Measurements from ENCODE around the gene RPL35. TPM values are rescaled to one million over a fixed set of nuclear protein-coding genes. Genes with fewer than 3 reads are reported as not detected.

RPL35 gene
- total RNA-seq, 1 donor from 2014 or later: 704 TPM

GRCh38 chr9:124877021-124877782 lies 15.4 kb upstream of the RPL35 start:
- no peak for DNase-seq (ENCODE audit: low spot score)

DNA sequence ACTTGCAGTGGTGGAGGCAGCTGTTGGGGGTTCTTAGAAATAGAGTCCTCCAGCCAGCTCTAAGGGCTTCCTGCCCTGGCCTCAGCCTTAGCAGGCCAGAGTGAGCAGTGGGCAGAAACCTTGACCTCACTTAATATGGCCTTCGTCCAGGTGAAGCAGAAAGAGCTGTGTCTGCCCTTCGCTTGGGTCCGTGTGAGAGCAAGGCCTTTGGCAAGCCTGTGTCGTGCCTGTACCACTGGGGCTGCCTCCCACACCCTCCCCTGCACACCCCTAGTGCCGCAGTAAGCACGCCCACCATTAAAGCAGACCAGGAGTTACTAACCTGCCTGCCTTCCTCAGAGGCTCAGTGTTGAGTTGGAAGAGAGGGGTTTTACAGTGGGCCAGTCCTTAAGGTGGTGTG lies 13.7 kb upstream of the RPL35 start:
- no peak for DNase-seq (ENCODE audit: low spot score)

GRCh38 chr9:124873664-124874063 lies 11.9 kb upstream of the RPL35 start:
- DNase-seq (ENCODE audit: low spot score): no peak

DNA sequence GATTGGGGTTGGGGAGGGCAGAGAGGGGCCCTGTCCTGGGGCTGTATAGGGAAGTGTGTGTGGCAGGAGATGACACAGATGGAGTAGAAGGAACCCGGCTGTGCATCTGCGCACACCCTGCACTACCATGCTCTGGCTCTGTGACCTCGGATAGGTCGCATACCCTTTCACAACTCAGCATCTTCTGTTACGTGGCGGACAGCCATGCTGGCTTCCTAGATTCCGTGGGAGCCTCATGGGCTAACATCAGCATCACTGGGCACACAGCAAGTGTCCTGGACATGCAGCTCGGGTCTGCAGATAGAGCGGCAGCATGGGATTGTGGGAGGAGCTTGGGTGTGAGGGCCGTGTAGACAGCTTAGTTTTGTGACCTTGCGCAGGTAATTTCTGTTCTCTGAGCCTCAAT lies 9.4 kb upstream of the RPL35 start:
- no peak for DNase-seq (ENCODE audit: low spot score)

- no peak for DNase-seq (ENCODE audit: low spot score)
Measured at GRCh38 chr9:124870723-124871122, 9.0 kb upstream of the RPL35 start.

- no peak for DNase-seq (ENCODE audit: low spot score)
Measured at GRCh38 chr9:124869986-124870560, 8.3 kb upstream of the RPL35 start.

GRCh38 chr9:124869466-124869985 lies 7.8 kb upstream of the RPL35 start:
- DNase-seq (ENCODE audit: low spot score): no peak

GRCh38 chr9:124868511-124869465 lies 7.0 kb upstream of the RPL35 start:
- peak; percentile 85 for DNase-seq (ENCODE audit: low spot score)

GRCh38 chr9:124863371-124863871 lies 1.7 kb upstream of the RPL35 start:
- no peak for DNase-seq (ENCODE audit: low spot score)

GRCh38 chr9:124860582-124861341 lies 995 bp downstream of the RPL35 start:
- DNase-seq (ENCODE audit: low spot score): no peak

DNA sequence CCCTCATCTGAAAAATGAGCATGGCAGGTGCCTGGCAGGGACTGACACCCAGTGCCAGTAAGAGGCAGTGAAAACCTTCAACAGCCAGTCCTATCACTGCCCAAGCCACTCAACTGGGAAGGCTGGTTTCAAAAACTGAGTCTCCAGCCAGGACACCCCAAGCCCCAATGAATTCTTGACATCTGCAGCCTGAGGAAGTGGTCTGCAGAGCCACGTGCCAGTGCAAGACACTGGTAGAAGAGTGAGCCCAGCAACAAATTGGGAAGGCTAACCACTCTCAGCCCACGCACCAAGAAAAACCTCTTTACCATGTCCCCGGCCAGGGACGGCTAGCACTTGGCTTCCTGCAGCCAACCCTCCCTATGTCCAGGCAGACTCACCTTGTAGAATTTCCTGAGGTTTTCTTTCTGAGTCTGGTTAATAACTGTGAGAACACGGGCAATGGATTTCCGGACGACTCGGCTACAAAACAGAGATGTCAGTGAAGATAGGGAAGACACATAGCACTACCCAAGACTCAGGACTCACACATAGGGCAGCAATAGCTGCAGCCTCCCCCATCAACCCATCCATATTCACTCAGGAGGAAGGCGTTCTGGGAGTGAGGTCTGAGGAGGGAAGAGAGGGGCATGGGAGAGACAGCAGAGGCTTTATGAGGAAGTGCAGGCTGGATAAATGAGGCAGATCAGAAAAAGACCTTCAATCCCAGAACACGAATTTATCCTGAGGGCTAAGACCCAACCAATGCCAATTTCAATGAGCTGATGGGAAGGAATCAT lies 1.8 kb downstream of the RPL35 start:
- no peak for DNase-seq (ENCODE audit: low spot score)

DNA sequence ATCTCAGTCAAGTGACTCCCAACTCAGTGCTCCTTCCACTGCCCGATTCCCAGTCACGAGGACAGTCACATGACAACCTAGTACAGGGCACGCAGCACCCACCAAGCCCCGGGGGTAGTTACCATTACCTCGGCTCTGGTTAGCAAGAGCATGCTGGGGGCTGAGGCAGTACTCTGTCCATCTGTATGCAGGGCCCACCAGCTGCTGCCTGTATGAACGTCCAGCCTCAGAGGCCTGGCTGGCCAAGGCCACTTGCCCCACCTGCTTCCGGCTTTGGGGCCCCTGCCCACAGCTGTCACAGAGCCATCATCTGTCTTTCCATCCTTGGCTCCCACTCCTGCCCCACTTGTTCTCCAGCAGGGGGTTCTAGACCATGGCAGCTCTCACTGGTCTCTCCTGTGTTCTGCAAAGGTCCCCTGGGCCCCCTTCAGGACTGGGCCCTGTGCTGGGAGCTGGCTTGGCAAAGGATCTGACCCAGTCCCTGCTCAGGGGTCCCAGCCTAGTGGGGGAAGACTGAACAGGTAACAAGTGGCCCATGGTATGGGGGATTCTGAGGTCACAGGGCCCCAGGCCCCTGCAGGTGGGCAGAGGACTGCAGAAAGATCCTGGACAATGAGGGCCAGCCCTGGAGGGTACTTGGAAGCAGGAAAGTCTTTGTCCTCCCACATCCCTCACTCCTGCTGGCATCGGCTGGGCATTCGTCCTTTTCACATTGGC lies 3.3 kb downstream of the RPL35 start:
- no peak for DNase-seq (ENCODE audit: low spot score)

GRCh38 chr9:124857533-124858162 lies 4.1 kb downstream of the RPL35 start:
- no peak for DNase-seq (ENCODE audit: low spot score)

- DNase-seq (ENCODE audit: low spot score): no peak
Measured at GRCh38 chr9:124855944-124856765, 5.6 kb downstream of the RPL35 start.

- DNase-seq (ENCODE audit: low spot score): no peak
Measured at GRCh38 chr9:124855566-124855943, 6.2 kb downstream of the RPL35 start.

GRCh38 chr9:124854822-124855221 lies 6.9 kb downstream of the RPL35 start:
- DNase-seq (ENCODE audit: low spot score): no peak

- DNase-seq (ENCODE audit: low spot score): no peak
Measured at GRCh38 chr9:124854161-124854560, 7.6 kb downstream of the RPL35 start.

GRCh38 chr9:124853605-124854143 lies 8.1 kb downstream of the RPL35 start:
- no peak for DNase-seq (ENCODE audit: low spot score)

Data from mucosa of gallbladder (tissue), 1 donor.